ENCODE measurements around the gene CCDC102A. TPM values are rescaled to one million over a fixed set of nuclear protein-coding genes. Genes with fewer than 3 reads are reported as not detected.
"Not testable (repeated sequence)": the region's sequence is repeated elsewhere in the genome, so short reads cannot be mapped to it uniquely, and the experiment has no call there.

The CCDC102A gene
- total and polyA plus RNA-seq, 9 donors: 9.3 to 20.9 (median 15.2) TPM

DNA sequence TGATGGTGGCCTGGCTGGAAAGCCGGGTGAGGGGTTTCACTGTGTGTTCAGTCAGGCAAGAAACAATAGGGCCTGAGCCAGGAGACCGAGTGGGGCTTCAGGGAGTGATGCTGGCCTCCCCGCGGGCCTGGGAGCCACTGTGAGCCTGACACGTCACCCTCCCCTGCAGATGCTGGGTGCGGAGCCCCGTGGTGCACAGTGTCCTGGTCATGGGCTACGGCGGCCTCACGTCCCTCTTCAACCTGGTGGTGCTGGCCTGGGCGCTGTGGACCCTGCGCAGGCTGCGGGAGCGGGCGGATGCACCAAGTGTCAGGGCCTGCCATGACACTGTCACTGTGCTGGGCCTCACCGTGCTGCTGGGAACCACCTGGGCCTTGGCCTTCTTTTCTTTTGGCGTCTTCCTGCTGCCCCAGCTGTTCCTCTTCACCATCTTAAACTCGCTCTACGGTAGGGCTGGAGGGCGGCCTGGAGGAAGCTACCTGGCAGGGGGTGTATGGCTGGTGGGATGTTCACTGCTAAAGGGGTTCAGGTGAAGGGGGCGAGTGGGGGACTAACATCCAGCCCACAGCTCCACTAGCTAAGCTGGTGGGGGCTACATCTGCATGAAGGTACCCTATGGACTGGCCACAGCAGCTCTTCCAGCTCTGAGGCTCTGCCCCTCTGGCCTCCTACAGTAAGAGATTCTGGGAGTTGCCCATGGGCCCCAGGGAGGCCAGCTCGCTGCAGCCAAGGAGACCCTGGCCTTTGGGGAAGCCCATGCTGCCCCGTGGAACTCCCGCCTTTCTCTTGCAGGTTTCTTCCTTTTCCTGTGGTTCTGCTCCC is 38.5 kb upstream of the CCDC102A start:
- DNase-seq: no peak
- no peak overlapping the region for H3K4me3 ChIP-seq (ENCODE audit: low read length)
- H3K4me1 ChIP-seq (ENCODE audit: control insufficient read depth, insufficient read depth, low read length): peaks cover 11% of the 10 kb centered on the region
- no peaks in the 10 kb centered on the region for H3K9me3 ChIP-seq (replicated peaks; ENCODE audit: control insufficient read depth, low read depth, low read length)
- 88% methylated on average over 19 of the region's 24 CpGs for WGBS (ENCODE audit: insufficient coverage)
- H3K27me3 ChIP-seq (ENCODE audit: control insufficient read depth, insufficient read depth, low read length): peaks cover 3% of the 10 kb centered on the region
- H3K36me3 ChIP-seq (ENCODE audit: control insufficient read depth, insufficient read depth, low read length): no peaks in the 10 kb centered on the region
- H3K27ac ChIP-seq (ENCODE audit: low read length): no peak overlapping the region

DNA sequence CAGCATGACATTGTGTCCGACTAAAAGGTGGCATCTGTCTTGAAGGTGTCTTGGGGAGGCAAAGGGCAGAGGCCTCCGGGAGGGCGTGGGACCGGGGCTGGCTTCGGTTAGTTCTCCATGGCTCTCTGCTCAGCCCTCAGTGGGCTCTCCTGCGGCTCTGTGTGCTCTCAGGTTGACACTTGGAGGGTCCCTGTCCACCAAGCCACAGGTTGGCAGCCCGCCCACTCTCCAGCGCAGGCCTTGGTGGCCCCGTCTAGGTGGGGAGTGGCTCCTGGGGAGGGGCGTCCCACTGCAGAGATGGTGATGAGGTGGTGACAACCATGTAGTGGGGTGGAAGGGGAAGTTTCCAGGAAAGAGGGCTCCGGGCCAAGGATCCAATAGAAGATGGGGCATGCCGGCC is 37.7 kb upstream of the CCDC102A start:
- no peak for DNase-seq
- H3K27ac ChIP-seq (ENCODE audit: low read length): no peak overlapping the region
- H3K9me3 ChIP-seq (replicated peaks; ENCODE audit: control insufficient read depth, low read depth, low read length): no peaks in the 10 kb centered on the region
- no peak overlapping the region for H3K4me3 ChIP-seq (ENCODE audit: low read length)
- peaks cover 11% of the 10 kb centered on the region for H3K4me1 ChIP-seq (ENCODE audit: control insufficient read depth, insufficient read depth, low read length)
- no peaks in the 10 kb centered on the region for H3K36me3 ChIP-seq (ENCODE audit: control insufficient read depth, insufficient read depth, low read length)
- peaks cover 3% of the 10 kb centered on the region for H3K27me3 ChIP-seq (ENCODE audit: control insufficient read depth, insufficient read depth, low read length)
- WGBS (ENCODE audit: insufficient coverage): 89% methylated on average over 11 of the region's 12 CpGs

DNA sequence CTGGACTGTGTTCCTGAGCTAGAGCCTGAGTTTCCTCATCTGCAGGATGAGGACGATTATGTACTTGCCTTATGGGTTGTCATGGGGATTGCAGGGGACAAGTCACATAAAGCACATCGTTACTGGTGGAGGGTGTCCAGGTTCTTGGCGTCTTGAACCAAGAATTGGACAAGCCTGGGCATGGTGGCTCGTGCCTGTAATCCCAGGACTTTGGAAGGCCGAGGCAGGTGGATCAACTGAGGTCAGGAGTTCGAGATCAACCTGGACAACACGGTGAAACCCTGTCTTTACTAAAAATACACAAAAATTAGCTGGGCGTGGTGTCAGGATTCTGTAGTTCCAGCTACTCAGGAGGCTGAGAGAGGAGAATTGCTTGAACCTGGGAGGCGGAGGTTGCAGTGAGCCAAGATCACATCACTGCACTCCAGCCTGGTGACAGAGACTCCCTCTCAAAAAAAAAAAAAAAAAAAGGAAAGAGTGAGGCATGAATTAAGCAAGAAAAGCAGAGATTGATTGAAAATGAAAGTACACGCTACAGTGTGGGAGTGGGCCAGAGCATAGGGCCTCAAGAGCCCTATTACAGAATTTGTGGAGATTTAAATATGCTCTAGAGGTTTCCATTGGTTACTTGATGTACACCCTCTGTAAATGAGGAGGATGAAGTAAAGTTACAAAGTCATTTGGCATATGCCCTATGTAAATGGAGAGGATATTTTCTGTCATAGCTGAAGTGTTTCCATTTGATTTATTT is 36.8 kb upstream of the CCDC102A start:
- no peak for DNase-seq
- WGBS (ENCODE audit: insufficient coverage): 68% methylated on average over 6 of the region's 10 CpGs
- H3K27ac ChIP-seq (ENCODE audit: low read length): no peak overlapping the region
- H3K36me3 ChIP-seq (ENCODE audit: control insufficient read depth, insufficient read depth, low read length): no peaks in the 10 kb centered on the region
- H3K4me1 ChIP-seq (ENCODE audit: control insufficient read depth, insufficient read depth, low read length): peaks cover 11% of the 10 kb centered on the region
- H3K9me3 ChIP-seq (replicated peaks; ENCODE audit: control insufficient read depth, low read depth, low read length): no peaks in the 10 kb centered on the region
- no peak overlapping the region for H3K4me3 ChIP-seq (ENCODE audit: low read length)
- H3K27me3 ChIP-seq (ENCODE audit: control insufficient read depth, insufficient read depth, low read length): peaks cover 3% of the 10 kb centered on the region

DNA sequence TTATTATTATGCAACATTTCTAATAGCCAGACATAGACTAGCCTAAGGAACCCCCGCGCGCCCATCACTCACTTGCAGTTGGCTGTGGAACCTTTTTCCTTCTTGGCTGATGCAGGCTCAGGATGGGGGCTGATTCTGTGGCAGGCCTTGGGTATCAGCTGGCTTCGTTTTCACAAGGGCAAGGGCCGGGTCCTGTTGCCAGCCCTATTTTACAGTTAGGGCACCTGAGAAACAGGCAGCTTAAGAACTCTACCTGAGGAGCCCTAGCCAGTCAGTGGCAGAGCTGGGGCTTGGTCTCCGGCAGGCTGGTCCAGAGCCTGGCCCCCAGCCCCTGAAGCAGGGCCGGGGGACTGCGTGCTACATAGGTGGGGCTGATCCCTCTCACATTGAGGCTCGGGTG is 34.7 kb upstream of the CCDC102A start:
- Histone ChIP-seq H3K4me3 (ENCODE audit: low read length) (no peak overlapping the region), H3K27me3 (ENCODE audit: control insufficient read depth, insufficient read depth, low read length) (peaks cover 3% of the 10 kb centered on the region), H3K36me3 (ENCODE audit: control insufficient read depth, insufficient read depth, low read length) (no peaks in the 10 kb centered on the region), H3K9me3 (replicated peaks; ENCODE audit: control insufficient read depth, low read depth, low read length) (no peaks in the 10 kb centered on the region), H3K4me1 (ENCODE audit: control insufficient read depth, insufficient read depth, low read length) (no peaks in the 10 kb centered on the region), H3K27ac (ENCODE audit: low read length) (no peak overlapping the region)
- no peak for DNase-seq
- WGBS (ENCODE audit: insufficient coverage): 91% methylated on average over 5 of the region's 9 CpGs

DNA sequence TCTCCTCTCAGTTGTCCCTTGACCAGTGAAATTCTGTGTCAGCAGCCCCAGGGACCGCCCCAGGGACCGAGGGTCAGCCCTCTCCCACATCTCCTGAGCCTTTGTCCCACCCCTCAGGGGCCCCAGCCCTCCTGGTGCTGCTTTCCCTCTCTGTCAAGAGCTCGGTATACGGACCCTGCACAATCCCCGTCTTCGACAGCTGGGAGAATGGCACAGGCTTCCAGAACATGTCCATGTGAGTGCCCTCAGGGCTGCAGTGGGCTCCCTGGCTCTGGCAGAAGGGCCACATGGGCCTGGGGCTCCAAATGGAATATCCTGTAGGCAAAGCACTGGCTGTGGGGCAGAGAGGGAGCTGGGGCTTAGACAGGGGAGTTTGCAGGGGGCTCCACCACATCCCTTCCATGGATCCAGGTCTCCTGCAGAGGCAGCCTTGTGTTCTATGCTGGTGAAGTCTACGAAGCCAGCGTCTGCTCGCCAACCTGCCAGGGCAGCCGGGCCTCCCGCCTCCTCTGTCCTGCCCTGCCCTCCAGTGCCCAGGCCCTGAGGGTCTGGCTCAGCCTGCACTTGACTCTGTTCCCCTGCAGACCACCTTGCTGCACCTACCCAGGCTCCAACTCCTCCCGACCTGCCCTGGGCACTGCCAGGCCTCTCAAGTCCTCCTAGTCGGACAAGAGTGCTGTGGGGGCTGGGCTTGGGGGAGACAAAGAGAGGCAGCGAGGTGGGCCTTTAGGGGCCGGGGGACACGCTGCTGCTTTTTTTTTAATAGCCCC is 34.1 kb upstream of the CCDC102A start:
- Histone ChIP-seq H3K27ac (ENCODE audit: low read length) (no peak overlapping the region), H3K9me3 (replicated peaks; ENCODE audit: control insufficient read depth, low read depth, low read length) (no peaks in the 10 kb centered on the region), H3K36me3 (ENCODE audit: control insufficient read depth, insufficient read depth, low read length) (no peaks in the 10 kb centered on the region), H3K27me3 (ENCODE audit: control insufficient read depth, insufficient read depth, low read length) (peaks cover 3% of the 10 kb centered on the region), H3K4me1 (ENCODE audit: control insufficient read depth, insufficient read depth, low read length) (no peaks in the 10 kb centered on the region), H3K4me3 (ENCODE audit: low read length) (no peak overlapping the region)
- WGBS (ENCODE audit: insufficient coverage): 93% methylated on average over 11 of the region's 16 CpGs
- no peak for DNase-seq

DNA sequence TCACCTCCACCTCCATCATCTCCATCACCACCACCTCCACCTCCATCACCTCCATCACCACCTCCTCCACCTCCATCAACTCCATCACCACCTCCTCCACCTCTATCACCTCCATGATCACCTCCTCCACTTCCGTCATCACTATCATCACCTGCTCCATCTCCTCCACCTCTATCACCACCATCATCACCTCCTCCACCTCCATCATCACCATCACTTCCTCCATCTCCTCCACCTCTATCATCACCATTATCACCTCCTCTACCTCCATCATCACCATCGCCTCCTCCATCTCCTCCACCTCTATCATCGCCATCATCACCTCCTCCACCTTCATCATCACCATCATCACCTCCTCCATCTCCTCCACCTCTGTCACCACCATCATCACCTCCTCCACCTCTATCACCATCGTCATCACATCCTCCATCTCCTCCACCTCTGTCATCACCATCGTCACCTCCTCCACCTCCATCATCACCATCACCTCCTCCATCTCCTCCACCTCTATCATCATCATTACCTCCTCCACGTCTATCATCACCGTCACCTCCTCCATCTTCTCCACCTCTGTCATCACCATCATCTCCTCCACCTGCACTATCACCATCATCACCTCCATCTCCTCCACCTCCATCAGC is 33.1 kb upstream of the CCDC102A start:
- Histone ChIP-seq H3K9me3 (replicated peaks; ENCODE audit: control insufficient read depth, low read depth, low read length) (no peaks in the 10 kb centered on the region), H3K27ac (ENCODE audit: low read length) (no peak overlapping the region), H3K27me3 (ENCODE audit: control insufficient read depth, insufficient read depth, low read length) (peaks cover 3% of the 10 kb centered on the region), H3K4me1 (ENCODE audit: control insufficient read depth, insufficient read depth, low read length) (no peaks in the 10 kb centered on the region), H3K36me3 (ENCODE audit: control insufficient read depth, insufficient read depth, low read length) (no peaks in the 10 kb centered on the region), H3K4me3 (ENCODE audit: low read length) (no peak overlapping the region)
- WGBS (ENCODE audit: insufficient coverage): 86% methylated on average over 7 of the region's 7 CpGs
- no peak for DNase-seq

DNA sequence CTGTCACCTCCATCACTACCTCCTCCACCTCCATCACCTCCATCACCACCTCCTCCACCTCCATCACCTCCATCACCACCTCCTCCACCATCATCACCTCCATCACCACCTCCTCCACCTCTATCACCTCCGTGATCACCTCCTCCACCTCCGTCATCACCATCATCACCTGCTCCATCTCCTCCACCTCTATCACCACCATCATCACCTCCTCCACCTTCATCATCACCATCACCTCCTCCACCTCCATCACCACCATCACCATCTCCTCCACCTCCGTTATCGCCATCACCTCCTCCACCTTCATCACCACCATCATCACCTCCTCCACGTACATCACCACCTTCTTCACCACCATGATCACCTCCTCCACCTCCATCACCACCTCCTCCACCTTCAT is 32.4 kb upstream of the CCDC102A start:
- not testable (repeated sequence) for H3K36me3 ChIP-seq (ENCODE audit: control insufficient read depth, insufficient read depth, low read length); H3K4me1 ChIP-seq (ENCODE audit: control insufficient read depth, insufficient read depth, low read length); H3K27me3 ChIP-seq (ENCODE audit: control insufficient read depth, insufficient read depth, low read length); DNase-seq; H3K4me3 ChIP-seq (ENCODE audit: low read length); H3K9me3 ChIP-seq (replicated peaks; ENCODE audit: control insufficient read depth, low read depth, low read length); H3K27ac ChIP-seq (ENCODE audit: low read length)
- WGBS (ENCODE audit: insufficient coverage): 98% methylated on average over 5 of the region's 5 CpGs

DNA sequence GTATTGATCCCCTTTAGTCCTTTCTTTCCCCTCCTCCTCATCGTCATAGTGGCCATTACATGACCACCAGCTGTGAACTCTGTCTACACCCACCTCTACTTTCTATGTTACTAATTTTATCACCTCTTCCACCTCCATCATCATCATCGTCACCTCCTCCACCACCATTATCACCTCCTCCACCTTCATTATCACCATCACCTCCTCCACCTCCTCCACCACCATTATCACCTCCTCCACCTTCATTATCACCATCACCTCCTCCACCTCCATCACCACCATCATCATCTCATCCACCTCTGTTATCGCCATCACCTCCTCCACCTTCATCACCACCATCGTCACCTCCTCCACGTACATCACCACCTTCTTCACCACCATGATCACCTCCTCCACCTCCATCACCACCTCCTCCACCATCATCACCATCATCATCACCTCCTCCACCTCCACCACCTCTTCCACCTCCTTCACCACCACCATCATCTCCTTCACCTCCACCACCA is 31.9 kb upstream of the CCDC102A start:
- no peak overlapping the region for H3K27ac ChIP-seq (ENCODE audit: low read length)
- H3K4me3 ChIP-seq (ENCODE audit: low read length): no peak overlapping the region
- no peaks in the 10 kb centered on the region for H3K9me3 ChIP-seq (replicated peaks; ENCODE audit: control insufficient read depth, low read depth, low read length)
- H3K36me3 ChIP-seq (ENCODE audit: control insufficient read depth, insufficient read depth, low read length): no peaks in the 10 kb centered on the region
- DNase-seq: no peak
- H3K27me3 ChIP-seq (ENCODE audit: control insufficient read depth, insufficient read depth, low read length): peaks cover 3% of the 10 kb centered on the region
- WGBS (ENCODE audit: insufficient coverage): 86% methylated on average over 5 of the region's 5 CpGs
- no peaks in the 10 kb centered on the region for H3K4me1 ChIP-seq (ENCODE audit: control insufficient read depth, insufficient read depth, low read length)

DNA sequence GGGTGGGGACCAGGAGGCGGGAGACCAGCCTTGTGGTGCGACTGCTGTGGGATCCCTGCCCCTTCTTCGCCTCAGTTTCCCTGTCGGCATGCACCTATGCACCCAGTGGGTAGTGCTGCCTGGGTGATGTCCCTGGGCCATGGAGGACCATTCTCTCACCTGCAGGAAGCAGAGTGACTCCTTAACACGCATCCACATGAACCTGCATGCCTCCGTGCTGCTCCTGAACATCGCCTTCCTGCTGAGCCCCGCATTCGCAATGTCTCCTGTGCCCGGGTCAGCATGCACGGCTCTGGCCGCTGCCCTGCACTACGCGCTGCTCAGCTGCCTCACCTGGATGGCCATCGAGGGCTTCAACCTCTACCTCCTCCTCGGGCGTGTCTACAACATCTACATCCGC is 31.3 kb upstream of the CCDC102A start:
- no peak for DNase-seq
- no peaks in the 10 kb centered on the region for H3K4me1 ChIP-seq (ENCODE audit: control insufficient read depth, insufficient read depth, low read length)
- no peaks in the 10 kb centered on the region for H3K36me3 ChIP-seq (ENCODE audit: control insufficient read depth, insufficient read depth, low read length)
- no peaks in the 10 kb centered on the region for H3K9me3 ChIP-seq (replicated peaks; ENCODE audit: control insufficient read depth, low read depth, low read length)
- no peak overlapping the region for H3K4me3 ChIP-seq (ENCODE audit: low read length)
- peaks cover 5% of the 10 kb centered on the region for H3K27me3 ChIP-seq (ENCODE audit: control insufficient read depth, insufficient read depth, low read length)
- 90% methylated on average over 14 of the region's 18 CpGs for WGBS (ENCODE audit: insufficient coverage)
- no peak overlapping the region for H3K27ac ChIP-seq (ENCODE audit: low read length)
